Fibroblast of lung (primary cell): ENCODE results near the gene TRAF4. TPM values are rescaled to one million over a fixed set of nuclear protein-coding genes. Genes with fewer than 3 reads are reported as not detected.

ENCODE experiments used
- DNase-seq, 2 donors: peaks; one replicate each; pipeline versions ENCODE4 v3.0.0 to v3.0.0-alpha.2; 2010; ENCODE audit warnings: low read depth in 2 of 2
- H2AFZ ChIP-seq: 2 replicates; pipeline ENCODE4 v1.5.1; 2012; ENCODE audit warnings: low read length, control low read depth, inconsistent platforms
- H3K27ac ChIP-seq: 2 replicates; pipeline ENCODE4 v1.5.1; 2011; ENCODE audit warnings: low read length, control low read depth; ENCODE audit not compliant: insufficient read depth
- H3K27me3 ChIP-seq: 2 replicates; pipeline ENCODE4 v1.5.1; 2011; ENCODE audit warnings: mild to moderate bottlenecking, low read length; ENCODE audit not compliant: control insufficient read depth, insufficient read depth
- H3K36me3 ChIP-seq: 2 replicates; pipeline ENCODE4 v1.5.1; 2011; ENCODE audit warnings: low read length; ENCODE audit not compliant: control insufficient read depth, insufficient read depth
- H3K4me1 ChIP-seq: 2 replicates; pipeline ENCODE4 v1.5.1; 2011; ENCODE audit warnings: low read length; ENCODE audit not compliant: control insufficient read depth, insufficient read depth; ENCODE audit errors: extremely low read depth
- H3K4me2 ChIP-seq: 2 replicates; pipeline ENCODE4 v1.5.1; 2011; ENCODE audit warnings: low read length, control low read depth; ENCODE audit not compliant: insufficient read depth; ENCODE audit errors: extremely low read depth
- H3K4me3 ChIP-seq, 4 experiments: fragments of 200-600 bp in 1 of 4; sonication (generic) in 1 of 4; replicated peaks in 1 of 4; 2 replicates each; pipeline ENCODE4 v1.5.1; 2011 to 2016; ENCODE audit warnings: low read length in 4 of 4, low read depth in 3 of 4, mild to moderate bottlenecking in 3 of 4, control low read depth in 2 of 4, inconsistent platforms in 1 of 4, mixed read lengths in 1 of 4; ENCODE audit not compliant: insufficient read depth in 1 of 4; ENCODE audit errors: control extremely low read depth in 1 of 4
- H3K79me2 ChIP-seq: 2 replicates; pipeline ENCODE4 v1.5.1; 2012; ENCODE audit warnings: mild to moderate bottlenecking, low read length, inconsistent platforms; ENCODE audit not compliant: control insufficient read depth, insufficient read depth
- H3K9ac ChIP-seq: 2 replicates; pipeline ENCODE4 v1.5.1; 2011; ENCODE audit warnings: mild to moderate bottlenecking, low read length, control low read depth; ENCODE audit not compliant: insufficient read depth
- H3K9me3 ChIP-seq: 2 replicates; pipeline ENCODE4 v1.5.1; 2012; ENCODE audit warnings: low read depth, low read length; ENCODE audit not compliant: control insufficient read depth, insufficient read depth
- H4K20me1 ChIP-seq: 2 replicates; pipeline ENCODE4 v1.5.1; 2011; ENCODE audit warnings: low read length; ENCODE audit not compliant: control insufficient read depth, insufficient read depth; ENCODE audit errors: extremely low read depth
- CTCF ChIP-seq, 2 donors: IDR thresholded peaks in 1 of 2; conservative IDR thresholded peaks in 1 of 2; 1 replicate in 1 of 2; 2 replicates in 1 of 2; pipeline ENCODE4 v1.5.1; 2011 to 2012; ENCODE audit warnings: low read length in 2 of 2, control low read depth in 1 of 2, inconsistent platforms in 1 of 2, low read depth in 1 of 2, mild to moderate bottlenecking in 1 of 2
- EZH2 ChIP-seq: IDR thresholded peaks from 2 replicates; pipeline ENCODE4 v1.5.1; 2012; ENCODE audit warnings: low read length, control low read depth, mild to moderate bottlenecking; ENCODE audit errors: missing control alignments
- polyA plus RNA-seq, 2 donors: library from polyadenylated mRNA; depleted of rRNA in 1 of 2; stranded (reverse) in 1 of 2; unstranded in 1 of 2; fragments of >200 nt; gene quantifications; 2 replicates each; pipeline ENCODE4 v1.2.1, GENCODE V29; 2011 to 2012; ENCODE audit warnings: missing spikeins in 1 of 2
- total RNA-seq: library from RNA; depleted of rRNA; stranded (reverse); fragments of >200 nt; gene quantifications from 2 replicates; pipeline ENCODE4 v1.2.1, GENCODE V29; 2014

TRAF4 gene
- total and polyA plus RNA-seq, 2 donors (not counting 1 experiment from before 2014, with no cell fraction given): 17.5 to 28.7 TPM

GRCh38 chr17:28726226-28726626, 17.6 kb upstream of the TRAF4 start, which contains the start of gene TLCD1:
TLCD1 (minus strand) TSS chr17:28726233; CDS start chr17:28726097, 136 bp downstream.
- H4K20me1 ChIP-seq: no peaks in the 10 kb centered on the region
- H2AFZ ChIP-seq: peak within 1 kb of the TSS; percentile 70
- peaks cover 8% of the 10 kb centered on the region for H3K36me3 ChIP-seq
- H3K79me2 ChIP-seq: peaks cover 21% of the 10 kb centered on the region
- TF ChIP-seq CTCF (conservative IDR thresholded peaks at IDR 0.05 in 1 of 2, IDR thresholded peaks at IDR 0.05 in 1 of 2; ENCODE audit: low read depth in 1 of 2, low read length in 2 of 2): no peak
- TF ChIP-seq EZH2: no peak
- no peaks in the 10 kb centered on the region for H3K27me3 ChIP-seq
- H3K27ac ChIP-seq: peak within 1 kb of the TSS; percentile 68
- H3K4me3 ChIP-seq: peak within 1 kb of the TSS; percentile 66 to 78 (median 74)
- H3K4me2 ChIP-seq: peak within 1 kb of the TSS; percentile 95
- H3K9ac ChIP-seq: peak within 1 kb of the TSS; percentile 61
- no peaks in the 10 kb centered on the region for H3K9me3 ChIP-seq
- peaks cover 17% of the 10 kb centered on the region for H3K4me1 ChIP-seq
- DNase-seq: peak; percentile 57 to 58

- no peak for TF ChIP-seq EZH2
- TF ChIP-seq CTCF (conservative IDR thresholded peaks at IDR 0.05 in 1 of 2, IDR thresholded peaks at IDR 0.05 in 1 of 2; ENCODE audit: low read depth in 1 of 2, low read length in 2 of 2): peak; percentile 93 to 96
- H3K9ac ChIP-seq: peak overlapping the region; percentile 61
Observed at GRCh38 chr17:28726627-28727491, 17.0 kb upstream of the TRAF4 start.

GRCh38 chr17:28728364-28729200, 15.2 kb upstream of the TRAF4 start, which contains the start of gene NEK8:
NEK8 (plus strand) TSS chr17:28728788; CDS start chr17:28728814, 26 bp downstream.
- peak within 1 kb of the TSS; percentile 94 for H3K27ac ChIP-seq
- no peaks in the 10 kb centered on the region for H3K27me3 ChIP-seq
- H3K4me3 ChIP-seq: peak within 1 kb of the TSS; percentile 71 to 84 (median 76)
- H3K36me3 ChIP-seq: peaks cover 4% of the 10 kb centered on the region
- H3K4me2 ChIP-seq: peak within 1 kb of the TSS; percentile 99
- peak within 1 kb of the TSS; percentile 93 for H3K9ac ChIP-seq
- H3K4me1 ChIP-seq: peaks cover 15% of the 10 kb centered on the region
- H4K20me1 ChIP-seq: no peaks in the 10 kb centered on the region
- peak within 1 kb of the TSS; percentile 90 for H2AFZ ChIP-seq
- peak; percentile 84 to 95 for DNase-seq
- no peaks in the 10 kb centered on the region for H3K9me3 ChIP-seq
- no peak for TF ChIP-seq EZH2
- no peak for TF ChIP-seq CTCF (conservative IDR thresholded peaks at IDR 0.05 in 1 of 2, IDR thresholded peaks at IDR 0.05 in 1 of 2; ENCODE audit: low read depth in 1 of 2, low read length in 2 of 2)
- H3K79me2 ChIP-seq: no peaks in the 10 kb centered on the region

More at GRCh38 chr17:28726627-28727491, 17.0 kb upstream of the TRAF4 start:
- H3K79me2 ChIP-seq: peaks cover 15% of the 10 kb centered on the region
- H3K27ac ChIP-seq: peak overlapping the region; percentile 46
- peaks cover 17% of the 10 kb centered on the region for H3K4me1 ChIP-seq
- H2AFZ ChIP-seq: peak overlapping the region; percentile 70
- H3K4me2 ChIP-seq: peak overlapping the region; percentile 95
- no peaks in the 10 kb centered on the region for H3K27me3 ChIP-seq
- peak overlapping the region; percentile 66 to 78 (median 74) for H3K4me3 ChIP-seq
- peaks cover 7% of the 10 kb centered on the region for H3K36me3 ChIP-seq
- H4K20me1 ChIP-seq: no peaks in the 10 kb centered on the region
- no peaks in the 10 kb centered on the region for H3K9me3 ChIP-seq
- DNase-seq: peak; percentile 91 to 92
